ENCODE measurements around the gene CSTF1. TPM values are rescaled to one million over a fixed set of nuclear protein-coding genes. Genes with fewer than 3 reads are reported as not detected.

CSTF1 gene
- total RNA-seq, 1 experiment from 2014 or later, result 60.2 TPM

DNA sequence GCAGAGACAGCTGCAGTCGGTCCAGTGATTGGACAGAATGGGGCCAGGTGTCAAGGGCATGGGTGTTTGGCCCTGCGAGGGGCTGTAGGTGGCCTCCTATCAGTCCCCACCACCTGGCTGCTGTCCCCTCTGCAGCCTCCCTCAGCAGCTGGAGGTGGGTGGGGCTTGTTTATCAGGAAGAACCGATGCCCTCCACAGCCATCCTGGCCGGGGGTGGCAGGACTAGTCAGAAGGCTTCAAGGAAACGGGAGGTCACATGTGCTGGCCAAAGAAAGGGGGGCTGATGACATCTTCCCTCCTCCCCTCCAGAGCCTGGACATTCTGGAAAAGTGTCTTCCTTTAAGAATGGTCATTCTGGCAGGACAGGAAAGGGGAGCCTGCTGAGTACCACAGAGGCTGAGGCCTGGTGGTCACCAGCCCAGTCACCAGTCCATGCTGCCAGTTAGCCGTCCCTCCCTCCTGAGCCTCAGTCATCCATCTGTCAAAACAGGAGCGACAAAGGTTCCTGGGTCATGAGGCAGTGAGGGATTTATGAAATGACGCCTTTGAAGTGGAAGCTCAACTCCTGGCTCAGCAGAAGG, 29.5 kb upstream of the CSTF1 start:
- peaks cover 16% of the 10 kb centered on the region for H3K79me2 ChIP-seq (ENCODE audit: low read length)
- BruUV-seq (replicated peaks), result no TSS peak
- H3F3A ChIP-seq (ENCODE audit: low read length, unreplicated experiment), result peaks cover 4% of the 10 kb centered on the region
- H3K36me3 ChIP-seq (ENCODE audit: low read depth, low read length), result no peaks in the 10 kb centered on the region
- H3K4me3 ChIP-seq (ENCODE audit: low read length), result no peak overlapping the region
- no peak overlapping the region for H3K4me2 ChIP-seq (ENCODE audit: low read length)
- no peaks in the 10 kb centered on the region for H3K9me2 ChIP-seq (replicated peaks; ENCODE audit: low read length)
- ChIA-PET CTCF (no interaction called here), POLR2A (ENCODE audit: unreplicated experiment) (no interaction called here)
- no peak overlapping the region for H3K27ac ChIP-seq (ENCODE audit: low read length)
- H2AFZ ChIP-seq (ENCODE audit: low read length), result no peak overlapping the region
- no peak for ATAC-seq
- no peaks in the 10 kb centered on the region for H3K27me3 ChIP-seq (ENCODE audit: low read length)
- H4K20me1 ChIP-seq (ENCODE audit: low read length), result no peaks in the 10 kb centered on the region
- H3K4me1 ChIP-seq (ENCODE audit: insufficient read depth, low read length), result peaks cover 16% of the 10 kb centered on the region
- no peaks in the 10 kb centered on the region for H3K9me3 ChIP-seq (ENCODE audit: low read length)
- H3K9ac ChIP-seq (ENCODE audit: low read length), result no peak overlapping the region
- TF ChIP-seq EZH2phosphoT487 (IDR thresholded peaks at IDR 0.05; ENCODE audit: borderline replicate concordance, low read length) (no peak), EZH2 (IDR thresholded peaks at IDR 0.05; ENCODE audit: low read length, unreplicated experiment) (no peak), CTCF (conservative IDR thresholded peaks at IDR 0.05; ENCODE audit: low read depth, low read length) (no peak)
- DNase-seq, result no peak
- intact Hi-C loops (cut with micrococcal nuclease), result no loop called here

GRCh38 chr20:56363491-56363890, 29.0 kb upstream of the CSTF1 start:
- BruUV-seq (replicated peaks), result no TSS peak
- H3K9me2 ChIP-seq (replicated peaks; ENCODE audit: low read length), result no peaks in the 10 kb centered on the region
- no peaks in the 10 kb centered on the region for H3K9me3 ChIP-seq (ENCODE audit: low read length)
- no peak overlapping the region for H3K9ac ChIP-seq (ENCODE audit: low read length)
- H3K79me2 ChIP-seq (ENCODE audit: low read length), result peaks cover 16% of the 10 kb centered on the region
- peaks cover 2% of the 10 kb centered on the region; the same call in 1 of the 2 replicates for H3K36me3 ChIP-seq (ENCODE audit: low read depth, low read length)
- ATAC-seq (no peak), DNase-seq (no peak)
- peaks cover 11% of the 10 kb centered on the region for H3K4me1 ChIP-seq (ENCODE audit: insufficient read depth, low read length)
- H3K4me2 ChIP-seq (ENCODE audit: low read length), result no peak overlapping the region
- no peaks in the 10 kb centered on the region for H3K27me3 ChIP-seq (ENCODE audit: low read length)
- H3K4me3 ChIP-seq (ENCODE audit: low read length), result no peak overlapping the region
- H3F3A ChIP-seq (ENCODE audit: low read length, unreplicated experiment), result no peaks in the 10 kb centered on the region
- H4K20me1 ChIP-seq (ENCODE audit: low read length), result no peaks in the 10 kb centered on the region
- intact Hi-C loops (cut with micrococcal nuclease), result no loop called here
- H3K27ac ChIP-seq (ENCODE audit: low read length), result no peak overlapping the region
- H2AFZ ChIP-seq (ENCODE audit: low read length), result no peak overlapping the region
- CTCF ChIA-PET, result no interaction called here
- TF ChIP-seq CTCF (conservative IDR thresholded peaks at IDR 0.05; ENCODE audit: low read depth, low read length), result no peak
- POLR2A ChIA-PET (ENCODE audit: unreplicated experiment), result no interaction called here

- no TSS peak for BruUV-seq (replicated peaks)
- intact Hi-C loops (cut with micrococcal nuclease), result no loop called here
- ChIA-PET POLR2A (ENCODE audit: unreplicated experiment) (no interaction called here), CTCF (no interaction called here)
- peaks cover 23% of the 10 kb centered on the region for H3K79me2 ChIP-seq (ENCODE audit: low read length)
- no peak overlapping the region for H3K4me3 ChIP-seq (ENCODE audit: low read length)
- H3K4me2 ChIP-seq (ENCODE audit: low read length), result no peak overlapping the region
- H3K27ac ChIP-seq (ENCODE audit: low read length), result no peak overlapping the region
- H3K27me3 ChIP-seq (ENCODE audit: low read length), result no peaks in the 10 kb centered on the region
- H3K9me3 ChIP-seq (ENCODE audit: low read length), result no peaks in the 10 kb centered on the region
- H3K9ac ChIP-seq (ENCODE audit: low read length), result no peak overlapping the region
- DNase-seq (no peak), ATAC-seq (no peak)
- no peak for TF ChIP-seq CTCF (conservative IDR thresholded peaks at IDR 0.05; ENCODE audit: low read depth, low read length)
- TF ChIP-seq EZH2phosphoT487 (IDR thresholded peaks at IDR 0.05; ENCODE audit: borderline replicate concordance, low read length), result no peak
- no peak for TF ChIP-seq EZH2 (IDR thresholded peaks at IDR 0.05; ENCODE audit: low read length, unreplicated experiment)
- peaks cover 1% of the 10 kb centered on the region for H3K4me1 ChIP-seq (ENCODE audit: insufficient read depth, low read length)
- no peak overlapping the region for H2AFZ ChIP-seq (ENCODE audit: low read length)
- H3K36me3 ChIP-seq (ENCODE audit: low read depth, low read length), result peaks cover 50% of the 10 kb centered on the region
- H4K20me1 ChIP-seq (ENCODE audit: low read length), result peaks cover 22% of the 10 kb centered on the region
- H3K9me2 ChIP-seq (replicated peaks; ENCODE audit: low read length), result no peaks in the 10 kb centered on the region
- no peaks in the 10 kb centered on the region for H3F3A ChIP-seq (ENCODE audit: low read length, unreplicated experiment)
Observed at GRCh38 chr20:56368351-56369134, 23.9 kb upstream of the CSTF1 start.

Data from PC-3 (cell line).